HCT116 (cell line): ENCODE data around the gene EVC2. TPM values are rescaled to one million over a fixed set of nuclear protein-coding genes. Genes with fewer than 3 reads are reported as not detected.

Experiments
- ATAC-seq: fragments of 200-7000 bp; cut with Tn5 transposase; 2 replicates; pipeline ENCODE4 v1.9.1; 2020; ENCODE audit warnings: mild to moderate bottlenecking, moderate library complexity
- BruUV-seq: library from RNA; stranded (reverse); fragments of 400-500 nt; replicated peaks from 2 replicates; lab custom pipeline; 2021; lab: Mats Ljungman, UMichigan
- CTCF ChIA-PET: fragments of 300-600 bp; sonication (Branson Sonifier 250); formaldehyde crosslinking; loops from one replicate; lab custom pipeline; 2021; ENCODE audit warnings: antibody characterized with exemption; lab: Charles Lee
- POLR2A ChIA-PET: fragments of 300-600, 350-600 bp; sonication (Branson Sonifier 250); formaldehyde crosslinking; loops from one replicate; lab custom pipeline; 2021; ENCODE audit warnings: antibody characterized with exemption; lab: Charles Lee
- RAD21 ChIA-PET, 2 experiments: fragments of 300-600 bp; sonication (Branson Sonifier 250); formaldehyde crosslinking; loops; one replicate each; lab custom pipeline; 2023; ENCODE audit warnings: low total read pairs in 2 of 2; ENCODE audit not compliant: uncharacterized antibody in 2 of 2, unreplicated experiment in 2 of 2, low non-redundant PET in 1 of 2; lab: Charles Lee
- DNase-seq: peaks from one replicate; pipeline ENCODE4 v3.0.0-alpha.2; 2010; ENCODE audit warnings: low read depth, low spot score
- H2AFZ ChIP-seq: fragments of 200-600 bp; shearing (Covaris generic), sonication (generic); 2 replicates; pipeline ENCODE4 v1.6.1; 2017; ENCODE audit warnings: low read depth, mixed run types, mixed read lengths, antibody characterized with exemption, low read length; ENCODE audit not compliant: poor library complexity, severe bottlenecking
- H3K27ac ChIP-seq: 2 replicates; pipeline ENCODE4 v1.5.1; 2012; ENCODE audit warnings: low read depth, low read length
- H3K27me3 ChIP-seq: fragments of 200-600 bp; sonication (generic); 2 replicates; pipeline ENCODE4 v1.6.1; 2016; ENCODE audit warnings: mixed run types, low read length, mixed read lengths; ENCODE audit not compliant: insufficient read depth
- H3K36me3 ChIP-seq, 2 experiments: fragments of 200-500 bp in 1 of 2; fragments of 200-600 bp in 1 of 2; sonication (Bioruptor generic) in 1 of 2; sonication (generic) in 1 of 2; 2 replicates each; pipeline versions ENCODE4 v1.5.1 to v1.6.1; 2014 to 2016; ENCODE audit warnings: low read length in 2 of 2, inconsistent platforms in 1 of 2, mixed read lengths in 1 of 2, mixed run types in 1 of 2; ENCODE audit not compliant: insufficient read depth in 2 of 2, control insufficient read depth in 1 of 2
- H3K4me1 ChIP-seq, 2 experiments: fragments of 200-600 bp in 1 of 2; sonication (generic) in 1 of 2; 2 replicates each; pipeline versions ENCODE4 v1.5.1 to v1.6.1; 2012 to 2017; ENCODE audit warnings: low read length in 2 of 2, inconsistent platforms in 1 of 2, mild to moderate bottlenecking in 1 of 2, mixed read lengths in 1 of 2, mixed run types in 1 of 2, moderate library complexity in 1 of 2; ENCODE audit not compliant: insufficient read depth in 2 of 2, control insufficient read depth in 1 of 2
- H3K4me2 ChIP-seq: fragments of 200-600 bp; sonication (generic); 2 replicates; pipeline ENCODE4 v1.6.1; 2017; ENCODE audit warnings: mixed run types, low read length, mixed read lengths
- H3K4me3 ChIP-seq, 2 experiments: fragments of 200-600 bp in 1 of 2; sonication (generic) in 1 of 2; replicated peaks in 1 of 2; 2 replicates each; pipeline ENCODE4 v1.5.1; 2011 to 2016; ENCODE audit warnings: low read length in 2 of 2, control low read depth in 1 of 2, low read depth in 1 of 2, mild to moderate bottlenecking in 1 of 2, mixed read lengths in 1 of 2, mixed run types in 1 of 2
- H3K79me2 ChIP-seq: fragments of 200-600 bp; sonication (generic); 2 replicates; pipeline ENCODE4 v1.6.1; 2017; ENCODE audit warnings: mild to moderate bottlenecking, mixed run types, low read length, moderate library complexity, mixed read lengths; ENCODE audit not compliant: insufficient read depth
- H3K9ac ChIP-seq: fragments of 200-600 bp; sonication (generic); 2 replicates; pipeline ENCODE4 v1.6.1; 2016; ENCODE audit warnings: low read length, mixed read lengths
- H3K9me2 ChIP-seq: fragments of 200-600 bp; sonication (generic), shearing (Covaris generic); 2 replicates; pipeline ENCODE4 v1.6.1; 2017; ENCODE audit warnings: mixed run types, mild to moderate bottlenecking, moderate library complexity; ENCODE audit not compliant: insufficient read depth
- H3K9me3 ChIP-seq, 2 experiments: fragments of 200-500 bp in 1 of 2; fragments of 200-600 bp in 1 of 2; sonication (Bioruptor generic) in 1 of 2; sonication (generic) in 1 of 2; 2 replicates each; pipeline ENCODE4 v1.6.1; 2014 to 2017; ENCODE audit warnings: low read length in 2 of 2, mixed read lengths in 2 of 2, inconsistent platforms in 1 of 2, low read depth in 1 of 2, mild to moderate bottlenecking in 1 of 2, mixed run types in 1 of 2, moderate library complexity in 1 of 2; ENCODE audit not compliant: control insufficient read depth in 1 of 2, insufficient read depth in 1 of 2
- H4K20me1 ChIP-seq: fragments of 200-600 bp; sonication (generic), shearing (Covaris generic); 2 replicates; pipeline ENCODE4 v1.6.1; 2017; ENCODE audit warnings: mixed run types, mild to moderate bottlenecking, moderate library complexity; ENCODE audit not compliant: insufficient read depth
- CBX3 ChIP-seq: IDR thresholded peaks from 2 replicates; pipeline ENCODE4 v1.6.1; 2012; ENCODE audit warnings: low read depth
- CEBPB ChIP-seq: IDR thresholded peaks from 2 replicates; pipeline ENCODE4 v1.6.1; 2012; ENCODE audit warnings: low read depth
- EZH2 ChIP-seq: fragments of 200-600 bp; sonication (generic); IDR thresholded peaks from 2 replicates; pipeline ENCODE4 v1.6.1; 2017; ENCODE audit warnings: antibody characterized with exemption, mixed run types
- JUND ChIP-seq: IDR thresholded peaks from 2 replicates; pipeline ENCODE4 v1.6.1; 2012
- intact Hi-C: fragments of 100-400 bp; cut with micrococcal nuclease; formaldehyde crosslinking; loops from 2 replicates; pipeline ENCODE4 v1.10.0; 2022
- total RNA-seq: library from RNA; stranded (reverse); gene quantifications from one replicate; pipeline ENCODE4 v1.2.1, GENCODE V29; 2021; ENCODE audit not compliant: unreplicated experiment
- TF ChIP-seq, protein P1 (sequence below), 3 experiments: fragments of 200-600 bp in 1 of 3; sonication (generic) in 1 of 3; IDR thresholded peaks in 2 of 3; conservative IDR thresholded peaks in 1 of 3; 2 replicates each; pipeline ENCODE4 v1.5.1; 2012 to 2017; ENCODE audit warnings: low read depth in 2 of 3, low read length in 2 of 3, antibody characterized with exemption in 1 of 3, borderline replicate concordance in 1 of 3, control low read depth in 1 of 3, mild to moderate bottlenecking in 1 of 3, mixed read lengths in 1 of 3, mixed run types in 1 of 3, moderate library complexity in 1 of 3; ENCODE audit not compliant: insufficient read depth in 1 of 3
- TF ChIP-seq, protein P2 (sequence below): IDR thresholded peaks from 2 replicates; pipeline ENCODE4 v1.6.1; 2012
- TF ChIP-seq, protein P3 (sequence below): IDR thresholded peaks from 2 replicates; pipeline ENCODE4 v1.6.1; 2012

The EVC2 gene
- total RNA-seq, 1 experiment from 2014 or later: not detected

DNA sequence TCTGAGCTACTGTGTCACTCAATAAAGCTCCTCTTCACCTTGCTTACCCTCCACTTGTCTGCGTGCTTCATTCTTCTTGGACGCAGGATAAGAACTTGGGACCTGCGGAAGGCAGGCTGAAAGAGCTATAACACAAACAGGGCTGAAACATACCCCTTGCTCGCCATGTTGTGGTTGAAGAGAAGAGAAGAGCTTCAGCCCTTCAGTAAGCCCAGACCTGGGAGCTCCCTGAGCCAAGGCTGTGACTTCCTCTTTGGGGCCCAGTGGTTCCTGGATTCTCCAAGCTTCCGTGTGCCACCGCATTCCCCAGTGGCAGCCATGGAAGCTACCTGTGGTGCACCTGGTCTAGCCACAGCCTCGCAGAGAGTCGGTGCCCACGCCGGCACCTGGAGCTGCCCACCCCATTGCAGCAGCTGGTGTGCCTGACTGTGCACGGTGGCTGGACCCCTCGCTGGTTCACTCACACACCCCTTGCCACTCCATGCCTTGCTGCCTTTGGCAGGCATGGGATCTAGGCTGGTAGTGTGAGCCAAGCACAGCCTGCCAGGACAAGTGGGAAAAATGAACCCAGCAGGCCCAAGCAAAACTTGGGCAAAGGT is 160.6 kb downstream of the EVC2 start (continued):
- TF ChIP-seq, protein P1, sequence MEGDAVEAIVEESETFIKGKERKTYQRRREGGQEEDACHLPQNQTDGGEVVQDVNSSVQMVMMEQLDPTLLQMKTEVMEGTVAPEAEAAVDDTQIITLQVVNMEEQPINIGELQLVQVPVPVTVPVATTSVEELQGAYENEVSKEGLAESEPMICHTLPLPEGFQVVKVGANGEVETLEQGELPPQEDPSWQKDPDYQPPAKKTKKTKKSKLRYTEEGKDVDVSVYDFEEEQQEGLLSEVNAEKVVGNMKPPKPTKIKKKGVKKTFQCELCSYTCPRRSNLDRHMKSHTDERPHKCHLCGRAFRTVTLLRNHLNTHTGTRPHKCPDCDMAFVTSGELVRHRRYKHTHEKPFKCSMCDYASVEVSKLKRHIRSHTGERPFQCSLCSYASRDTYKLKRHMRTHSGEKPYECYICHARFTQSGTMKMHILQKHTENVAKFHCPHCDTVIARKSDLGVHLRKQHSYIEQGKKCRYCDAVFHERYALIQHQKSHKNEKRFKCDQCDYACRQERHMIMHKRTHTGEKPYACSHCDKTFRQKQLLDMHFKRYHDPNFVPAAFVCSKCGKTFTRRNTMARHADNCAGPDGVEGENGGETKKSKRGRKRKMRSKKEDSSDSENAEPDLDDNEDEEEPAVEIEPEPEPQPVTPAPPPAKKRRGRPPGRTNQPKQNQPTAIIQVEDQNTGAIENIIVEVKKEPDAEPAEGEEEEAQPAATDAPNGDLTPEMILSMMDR (IDR thresholded peaks at IDR 0.05 in 2 of 3, conservative IDR thresholded peaks at IDR 0.05 in 1 of 3; ENCODE audit: borderline replicate concordance in 1 of 3, insufficient read depth in 1 of 3, low read depth in 2 of 3, low read length in 2 of 3): no peak
- TF ChIP-seq, protein P2, sequence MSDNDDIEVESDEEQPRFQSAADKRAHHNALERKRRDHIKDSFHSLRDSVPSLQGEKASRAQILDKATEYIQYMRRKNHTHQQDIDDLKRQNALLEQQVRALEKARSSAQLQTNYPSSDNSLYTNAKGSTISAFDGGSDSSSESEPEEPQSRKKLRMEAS: no peak
- no peak for TF ChIP-seq CEBPB
- no peak for TF ChIP-seq CBX3
- TF ChIP-seq EZH2: no peak
- TF ChIP-seq, protein P3, sequence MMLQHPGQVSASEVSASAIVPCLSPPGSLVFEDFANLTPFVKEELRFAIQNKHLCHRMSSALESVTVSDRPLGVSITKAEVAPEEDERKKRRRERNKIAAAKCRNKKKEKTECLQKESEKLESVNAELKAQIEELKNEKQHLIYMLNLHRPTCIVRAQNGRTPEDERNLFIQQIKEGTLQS: no peak

DNA sequence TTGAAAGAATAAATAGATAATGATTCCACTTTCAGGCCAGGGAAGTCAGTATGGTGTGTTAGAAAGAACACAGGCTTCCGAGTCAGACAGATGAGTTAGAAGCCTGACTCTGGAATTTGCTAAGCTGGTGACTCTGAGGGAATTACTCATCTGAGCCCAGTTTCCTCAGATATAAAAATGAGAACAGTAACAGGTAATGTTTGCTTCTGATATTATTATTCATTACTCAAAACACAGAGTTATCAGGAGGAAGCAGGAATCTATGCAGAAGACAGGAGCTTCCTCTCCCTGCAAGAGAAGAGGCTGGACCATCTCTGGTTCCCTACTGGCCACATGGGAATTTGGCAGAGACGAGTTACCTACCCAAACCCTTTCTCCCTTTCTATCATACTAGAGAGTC is 163.1 kb downstream of the EVC2 start:
- Histone ChIP-seq H3K79me2 (no peaks in the 10 kb centered on the region), H3K4me2 (no peak overlapping the region), H3K27me3 (peaks cover 30% of the 10 kb centered on the region), H4K20me1 (no peaks in the 10 kb centered on the region), H3K4me1 (no peaks in the 10 kb centered on the region), H3K27ac (no peak overlapping the region), H3K9me3 (no peaks in the 10 kb centered on the region), H3K36me3 (no peaks in the 10 kb centered on the region), H3K9me2 (no peaks in the 10 kb centered on the region), H3K9ac (no peak overlapping the region), H3K4me3 (no peak overlapping the region), H2AFZ (no peak overlapping the region)
- ChIA-PET POLR2A (no interaction called here), CTCF (no interaction called here), RAD21 (no interaction called here)
- BruUV-seq: no TSS peak
- no peak for ATAC-seq
- no peak for DNase-seq
- TF ChIP-seq, protein P2: no peak
- TF ChIP-seq CBX3: no peak
- no peak for TF ChIP-seq JUND
- intact Hi-C loops: no loop called here
